PC-3 (cell line): Measurements from ENCODE around the gene ENO3. TPM values are rescaled to one million over a fixed set of nuclear protein-coding genes. Genes with fewer than 3 reads are reported as not detected.

ENCODE experiments used
- ATAC-seq: fragments of 200-7000 bp; cut with Tn5 transposase; 2 replicates; pipeline ENCODE4 v1.9.1; 2020; ENCODE audit warnings: mild to moderate bottlenecking, moderate library complexity
- BruUV-seq: library from RNA; stranded (reverse); fragments of 400-500 nt; replicated peaks from 2 replicates; lab custom pipeline; 2021; lab: Mats Ljungman, UMichigan
- CTCF ChIA-PET: fragments of 300-600 bp; sonication (Branson Sonifier 250); formaldehyde crosslinking; loops from one replicate; lab custom pipeline; 2022; ENCODE audit warnings: antibody characterized with exemption; lab: Charles Lee
- POLR2A ChIA-PET: fragments of 300-600 bp; sonication (Branson Sonifier 250); formaldehyde crosslinking; loops from one replicate; lab custom pipeline; 2022; ENCODE audit warnings: antibody characterized with exemption; ENCODE audit not compliant: unreplicated experiment; lab: Charles Lee
- DNase-seq: peaks from one replicate; pipeline ENCODE4 v3.0.0-alpha.2; 2015
- H2AFZ ChIP-seq: fragments of 300-600 bp; sonication (generic); 2 replicates; pipeline ENCODE4 v1.6.0; 2016; ENCODE audit warnings: antibody characterized with exemption, low read length
- H3F3A ChIP-seq: fragments of 300-600 bp; sonication (generic); one replicate; pipeline ENCODE4 v1.6.0; 2017; ENCODE audit warnings: antibody characterized with exemption, low read length, control low read depth, mild to moderate bottlenecking; ENCODE audit not compliant: unreplicated experiment
- H3K27ac ChIP-seq: fragments of 300-600 bp; sonication (generic); 2 replicates; pipeline ENCODE4 v1.5.1; 2016; ENCODE audit warnings: mild to moderate bottlenecking, low read length
- H3K27me3 ChIP-seq: fragments of 300-600 bp; sonication (generic); 2 replicates; pipeline ENCODE4 v1.6.1; 2016; ENCODE audit warnings: low read length, mixed read lengths
- H3K36me3 ChIP-seq: fragments of 300-600 bp; sonication (generic); 2 replicates; pipeline ENCODE4 v1.6.1; 2016; ENCODE audit warnings: low read depth, mixed run types, low read length, mixed read lengths
- H3K4me1 ChIP-seq: fragments of 300-600 bp; sonication (generic); 2 replicates; pipeline ENCODE4 v1.5.1; 2016; ENCODE audit warnings: low read length; ENCODE audit not compliant: insufficient read depth
- H3K4me2 ChIP-seq: fragments of 300-600 bp; sonication (generic); 2 replicates; pipeline ENCODE4 v1.6.0; 2016; ENCODE audit warnings: low read length
- H3K4me3 ChIP-seq: fragments of 300-600 bp; sonication (generic); 2 replicates; pipeline ENCODE4 v1.5.1; 2016; ENCODE audit warnings: mild to moderate bottlenecking, low read length, mixed read lengths
- H3K79me2 ChIP-seq: fragments of 300-600 bp; sonication (generic); 2 replicates; pipeline ENCODE4 v1.6.1; 2017; ENCODE audit warnings: low read length, mixed read lengths
- H3K9ac ChIP-seq: fragments of 300-600 bp; sonication (generic); 2 replicates; pipeline ENCODE4 v1.6.0; 2016; ENCODE audit warnings: mild to moderate bottlenecking, low read length
- H3K9me2 ChIP-seq: fragments of 300-600 bp; sonication (generic); replicated peaks from 2 replicates; pipeline ENCODE4 v1.6.1; 2016; ENCODE audit warnings: mixed run types, low read length, mixed read lengths
- H3K9me3 ChIP-seq: fragments of 300-600 bp; sonication (generic); 2 replicates; pipeline ENCODE4 v1.6.1; 2016; ENCODE audit warnings: low read length, mixed read lengths
- H4K20me1 ChIP-seq: fragments of 300-600 bp; sonication (generic); 2 replicates; pipeline ENCODE4 v1.6.1; 2016; ENCODE audit warnings: low read length, mixed read lengths
- CTCF ChIP-seq: fragments of 300-600 bp; sonication (generic); conservative IDR thresholded peaks from 2 replicates; pipeline ENCODE4 v1.5.1; 2017; ENCODE audit warnings: antibody characterized with exemption, low read depth, mild to moderate bottlenecking, low read length
- EZH2 ChIP-seq: fragments of 300-600 bp; sonication (generic); IDR thresholded peaks from one replicate; pipeline ENCODE4 v1.6.1; 2017; ENCODE audit warnings: antibody characterized with exemption, mild to moderate bottlenecking, low read length; ENCODE audit not compliant: unreplicated experiment
- EZH2phosphoT487 ChIP-seq: fragments of 300-600 bp; sonication (generic); IDR thresholded peaks from 2 replicates; pipeline ENCODE4 v1.6.1; 2018; ENCODE audit warnings: mild to moderate bottlenecking, antibody characterized with exemption, low read length, borderline replicate concordance
- intact Hi-C: fragments of 100-400 bp; cut with micrococcal nuclease; formaldehyde crosslinking; loops from 2 replicates; pipeline ENCODE4 v1.9.0; 2023
- total RNA-seq: library from RNA; depleted of rRNA; stranded (reverse); fragments of >200 nt; gene quantifications from 2 replicates; pipeline ENCODE4 v1.2.3, GENCODE V29; 2014

Gene ENO3
- total RNA-seq, 1 experiment from 2014 or later = 2.4 TPM

GRCh38 chr17:4967539-4968485, 16.9 kb downstream of the ENO3 start, which contains the start of gene SPAG7:
Gene SPAG7 (minus strand): TSS chr17:4967817. CDS start chr17:4967804, 13 bp downstream.
- Histone ChIP-seq H3K79me2 (peaks cover 12% of the 10 kb centered on the region; the same call in 1 of the 2 replicates), H3K9me2 (no peaks in the 10 kb centered on the region), H3K4me3 (peak within 1 kb of the TSS; percentile 79), H4K20me1 (no peaks in the 10 kb centered on the region), H3K4me2 (peak within 1 kb of the TSS; percentile 98), H3K4me1 (peaks cover 23% of the 10 kb centered on the region), H3K9ac (peak within 1 kb of the TSS; percentile 92), H3F3A (no peaks in the 10 kb centered on the region), H3K27me3 (no peaks in the 10 kb centered on the region), H3K36me3 (no peaks in the 10 kb centered on the region; the same call in 1 of the 2 replicates), H3K9me3 (no peaks in the 10 kb centered on the region), H2AFZ (peak within 1 kb of the TSS; percentile 84), H3K27ac (peak within 1 kb of the TSS; percentile 92)
- BruUV-seq = TSS peak; percentile 72
- TF ChIP-seq EZH2phosphoT487 = no peak
- no peak for TF ChIP-seq EZH2
- no peak for TF ChIP-seq CTCF
- intact Hi-C loops = loop anchor here (1.0 kb wide), 2 partner anchors 19 to 59 kb away; no protein-coding TSS in a partner anchor
- DNase-seq = peak; percentile 88
- peak; percentile 55 for ATAC-seq
- POLR2A ChIA-PET = interaction anchor here (1.0 to 1.4 kb wide), 5 partner anchors 18 to 177 kb away, joined by 3 to 8 read pairs (median 5); partner anchors contain the start of genes PFN1, RNF167 and SLC25A11
- CTCF ChIA-PET = interaction anchor here (0.6 to 2.3 kb wide), 3 partner anchors 28 to 141 kb away, joined by 3 to 11 read pairs (median 4); partner anchors contain the start of genes RNF167 and SLC25A11

- Histone ChIP-seq H3K4me2 (peak overlapping the region; percentile 98), H3K36me3 (no peaks in the 10 kb centered on the region; the same call in 1 of the 2 replicates), H3K4me1 (peaks cover 23% of the 10 kb centered on the region), H3K9me2 (no peaks in the 10 kb centered on the region), H3K9me3 (no peaks in the 10 kb centered on the region), H3K9ac (peak overlapping the region; percentile 86), H3K4me3 (peak overlapping the region; percentile 79), H3F3A (no peaks in the 10 kb centered on the region), H3K79me2 (peaks cover 12% of the 10 kb centered on the region; the same call in 1 of the 2 replicates), H4K20me1 (no peaks in the 10 kb centered on the region), H2AFZ (0 out of 2 replicates have a peak overlapping the region, but pooled peaks have one; percentile 84), H3K27ac (peak overlapping the region; percentile 43; the same call in 1 of the 2 replicates), H3K27me3 (no peaks in the 10 kb centered on the region)
- TF ChIP-seq EZH2phosphoT487 = no peak
- TF ChIP-seq EZH2 = no peak
- no peak for TF ChIP-seq CTCF
- ATAC-seq (no peak), DNase-seq (no peak)
- BruUV-seq = no TSS peak
- ChIA-PET POLR2A (no interaction called here), CTCF (no interaction called here)
- intact Hi-C loops = no loop called here
Measured at GRCh38 chr17:4968486-4969046, 17.6 kb downstream of the ENO3 start.
